H1 (cell line): Measurements from ENCODE around the gene DYNLT1. TPM values are rescaled to one million over a fixed set of nuclear protein-coding genes. Genes with fewer than 3 reads are reported as not detected.

ENCODE experiments used
- CHD2 ChIP-seq: IDR thresholded peaks from 2 replicates; pipeline ENCODE4 v1.6.1; 2012; ENCODE audit warnings: low read length, improper control_type of control experiment
- GABPA ChIP-seq: IDR thresholded peaks from 2 replicates; pipeline ENCODE4 v1.6.1; 2011; ENCODE audit warnings: mild to moderate bottlenecking, low read length, moderate library complexity, borderline replicate concordance; ENCODE audit not compliant: insufficient read depth
- JUND ChIP-seq: IDR thresholded peaks from 2 replicates; pipeline ENCODE4 v1.6.1; 2011; ENCODE audit warnings: mild to moderate bottlenecking, improper control_type of control experiment, low read length
- SIN3A ChIP-seq, 2 experiments: IDR thresholded peaks in 1 of 2; conservative IDR thresholded peaks in 1 of 2; 2 replicates each; pipeline ENCODE4 v1.6.1; 2011 to 2012; ENCODE audit warnings: low read length in 2 of 2, improper control_type of control experiment in 1 of 2, low read depth in 1 of 2, mild to moderate bottlenecking in 1 of 2
- polyA plus RNA-seq, 7 experiments: library from polyadenylated mRNA; depleted of rRNA in 3 of 7; stranded (reverse) in 5 of 7; unstranded in 2 of 7; fragments of >200 nt in 5 of 7; fragments of 200-250 nt in 2 of 7; gene quantifications; 1 replicate in 5 of 7; 2 replicates in 1 of 7; 4 replicates in 1 of 7; pipeline versions ENCODE4 v1.2.1 to v1.2.3, GENCODE V29; 2011 to 2013; ENCODE audit warnings: missing spikeins in 2 of 7, mixed read lengths in 2 of 7
- total RNA-seq: library from RNA; stranded (reverse); fragmentation: NEBNext Ultra II Directional; extraction: Animal tissue kit (Norgen Biotek cat#: 25700); gene quantifications from 2 replicates; pipeline ENCODE4 v1.2.1, GENCODE V29; 2021

The DYNLT1 gene
- total and polyA plus RNA-seq, 2 of the 8 experiments (the other 6 are each of a cell fraction or from before 2014, with no cell fraction given): 119 to 245 TPM

DNA sequence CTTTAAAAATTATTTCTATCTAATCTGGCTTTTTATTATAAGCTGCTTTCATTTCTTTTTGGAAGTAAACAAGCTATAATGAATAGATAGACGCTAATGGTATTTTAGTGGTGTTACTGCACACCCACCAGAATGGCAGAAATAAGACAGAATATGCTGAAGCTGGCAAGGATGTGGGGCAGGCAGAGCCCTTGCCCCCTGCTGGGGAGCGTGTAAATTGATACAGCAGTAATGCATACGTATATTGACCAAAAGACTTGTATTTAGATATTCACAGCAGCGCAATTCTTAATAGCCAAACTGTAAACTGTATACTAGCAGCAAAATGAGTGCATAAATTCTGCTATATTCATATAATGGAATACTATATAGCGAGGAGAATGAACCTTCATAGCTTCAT is 49.3 kb downstream of the DYNLT1 start (continued):
- TF ChIP-seq SIN3A (conservative IDR thresholded peaks at IDR 0.05 in 1 of 2, IDR thresholded peaks at IDR 0.05 in 1 of 2; ENCODE audit: low read depth in 1 of 2, low read length in 2 of 2) (no peak), GABPA (no peak), CHD2 (no peak), JUND (no peak)
